Epithelial cell of proximal tubule (primary cell): Measurements from ENCODE around the gene ATG4C. TPM values are rescaled to one million over a fixed set of nuclear protein-coding genes. Genes with fewer than 3 reads are reported as not detected.
"Not testable (repeated sequence)": the region's sequence is repeated elsewhere in the genome, so short reads cannot be mapped to it uniquely, and the experiment has no call there.

Experiments used
- DNase-seq: peaks from one replicate; pipeline ENCODE4 v3.0.0-alpha.2; 2011; ENCODE audit warnings: low read depth
- H3K4me3 ChIP-seq: 2 replicates; pipeline ENCODE4 v1.5.1; 2011; ENCODE audit warnings: low read depth, mild to moderate bottlenecking, low read length
- CTCF ChIP-seq: conservative IDR thresholded peaks from 2 replicates; pipeline ENCODE4 v1.5.1; 2012; ENCODE audit warnings: low read depth, mild to moderate bottlenecking, low read length
- total RNA-seq: library from RNA; depleted of rRNA; stranded (reverse); fragments of >200 nt; gene quantifications from 2 replicates; pipeline ENCODE4 v1.2.3, GENCODE V29; 2015

The ATG4C gene
- total RNA-seq, 1 donor from 2014 or later = 7.1 TPM

- H3K4me3 ChIP-seq = no peak overlapping the region
- no peak for DNase-seq
- TF ChIP-seq CTCF = no peak
These were observed 30.6 kb upstream of the ATG4C start for GRCh38 chr1:62753031-62753965.

GRCh38 chr1:62754938-62755337, 29.0 kb upstream of the ATG4C start:
- DNase-seq, H3K4me3 ChIP-seq: not testable (repeated sequence)

- not testable (repeated sequence) for H3K4me3 ChIP-seq, DNase-seq
These were observed 27.6 kb upstream of the ATG4C start for GRCh38 chr1:62756255-62756884.

GRCh38 chr1:62759232-62759875, 24.6 kb upstream of the ATG4C start:
- H3K4me3 ChIP-seq, DNase-seq: not testable (repeated sequence)

GRCh38 chr1:62760021-62760782, 23.7 kb upstream of the ATG4C start:
- not testable (repeated sequence) for H3K4me3 ChIP-seq, DNase-seq

GRCh38 chr1:62761223-62761870, 22.6 kb upstream of the ATG4C start:
- not testable (repeated sequence) for DNase-seq

GRCh38 chr1:62762027-62762426, 21.9 kb upstream of the ATG4C start:
- not testable (repeated sequence) for DNase-seq, H3K4me3 ChIP-seq

More at GRCh38 chr1:62761223-62761870, 22.6 kb upstream of the ATG4C start:
- not testable (repeated sequence) for H3K4me3 ChIP-seq

- no peak overlapping the region for H3K4me3 ChIP-seq
- no peak for TF ChIP-seq CTCF
These were observed 18.0 kb upstream of the ATG4C start for GRCh38 chr1:62765981-62766380.

GRCh38 chr1:62768551-62768950, 15.4 kb upstream of the ATG4C start:
- H3K4me3 ChIP-seq, DNase-seq: not testable (repeated sequence)

More at GRCh38 chr1:62765981-62766380, 18.0 kb upstream of the ATG4C start:
- no peak for DNase-seq

GRCh38 chr1:62772607-62773295, 11.2 kb upstream of the ATG4C start:
- DNase-seq = no peak
- no peak overlapping the region for H3K4me3 ChIP-seq
- no peak for TF ChIP-seq CTCF
